ENCODE measurements around the gene GPC6. TPM values are rescaled to one million over a fixed set of nuclear protein-coding genes. Genes with fewer than 3 reads are reported as not detected.
"Not testable (repeated sequence)": the region's sequence is repeated elsewhere in the genome, so short reads cannot be mapped to it uniquely, and the experiment has no call there.

The GPC6 gene
- polyA plus RNA-seq, 1 donor: 4.1 TPM

GRCh38 chr13:94268661-94269060 is 1042.1 kb downstream of the GPC6 start:
- no peak for DNase-seq

GRCh38 chr13:94269557-94269956 is 1043.0 kb downstream of the GPC6 start:
- DNase-seq: no peak

- DNase-seq: no peak
These were observed 1043.9 kb downstream of the GPC6 start for GRCh38 chr13:94270556-94270955.

GRCh38 chr13:94272038-94272437 is 1045.4 kb downstream of the GPC6 start:
- DNase-seq: no peak

GRCh38 chr13:94280349-94280748 is 1053.7 kb downstream of the GPC6 start:
- no peak for DNase-seq

- no peak for DNase-seq
These were observed 1054.2 kb downstream of the GPC6 start for GRCh38 chr13:94280845-94281244.

- no peak for DNase-seq
These were observed 1060.0 kb downstream of the GPC6 start for GRCh38 chr13:94286581-94286980.

- no peak for DNase-seq
These were observed 1065.2 kb downstream of the GPC6 start for GRCh38 chr13:94291631-94292322.

- DNase-seq: no peak
These were observed 1065.7 kb downstream of the GPC6 start for GRCh38 chr13:94292323-94292640.

GRCh38 chr13:94296471-94296870 is 1069.9 kb downstream of the GPC6 start:
- no peak for DNase-seq

GRCh38 chr13:94298346-94298745 is 1071.7 kb downstream of the GPC6 start:
- DNase-seq: no peak

- no peak for DNase-seq
These were observed 1073.8 kb downstream of the GPC6 start for GRCh38 chr13:94300401-94300800.

- DNase-seq: no peak
These were observed 1074.9 kb downstream of the GPC6 start for GRCh38 chr13:94301487-94301886.

GRCh38 chr13:94302847-94303565 is 1076.4 kb downstream of the GPC6 start:
- not testable (repeated sequence) for DNase-seq

- DNase-seq: no peak
These were observed 1077.1 kb downstream of the GPC6 start for GRCh38 chr13:94303644-94304174.

- no peak for DNase-seq
These were observed 1078.4 kb downstream of the GPC6 start for GRCh38 chr13:94305033-94305432.

- no peak for DNase-seq
These were observed 1078.9 kb downstream of the GPC6 start for GRCh38 chr13:94305463-94305862.

- no peak for DNase-seq
These were observed 1079.3 kb downstream of the GPC6 start for GRCh38 chr13:94305934-94306333.

GRCh38 chr13:94308832-94309231 is 1082.2 kb downstream of the GPC6 start:
- DNase-seq: no peak

GRCh38 chr13:94309576-94309975 is 1083.0 kb downstream of the GPC6 start:
- no peak for DNase-seq

GRCh38 chr13:94309997-94310855 is 1083.6 kb downstream of the GPC6 start:
- DNase-seq: no peak

- DNase-seq: no peak
These were observed 1085.3 kb downstream of the GPC6 start for GRCh38 chr13:94311893-94312292.
